ENCODE measurements around the gene PFDN6. TPM values are rescaled to one million over a fixed set of nuclear protein-coding genes. Genes with fewer than 3 reads are reported as not detected.

The PFDN6 gene
- total RNA-seq, 1 experiment from 2014 or later: 54.7 TPM

GRCh38 chr6:33249732-33250630 lies 39.4 kb upstream of the PFDN6 start:
- no peaks in the 10 kb centered on the region for H3K27me3 Mint-ChIP-seq (ENCODE audit: insufficient read depth, unreplicated experiment)
- DNase-seq (ENCODE audit: unreplicated experiment): peak; percentile 79
- no peak for TF ChIP-seq CTCF (IDR thresholded peaks at IDR 0.05; ENCODE audit: unreplicated experiment)
- H3K4me3 Mint-ChIP-seq (ENCODE audit: unreplicated experiment): peak overlapping the region; percentile 82
- intact Hi-C loops (cut with micrococcal nuclease): loop anchor here (2.0 kb wide), 3 partner anchors 41 to 131 kb away; partner anchors contain the start of genes RING1, RXRB and SLC39A7
- BruUV-seq (replicated peaks): TSS peak; percentile 67
- ChIA-PET CTCF (interaction anchor here (0.6 to 2.6 kb wide), 8 partner anchors 8 to 336 kb away, joined by 3 to 16 read pairs (median 8); partner anchors contain the start of genes RPS18 and VPS52), POLR2A (interaction anchor here (0.5 to 5.5 kb wide), 24 partner anchors 10 to 1603 kb away, joined by 3 to 110 read pairs (median 5); partner anchors contain the start of genes B3GALT4, BRD2, HSD17B8 and PFDN6)
- no peaks in the 10 kb centered on the region for H3K9me3 Mint-ChIP-seq (ENCODE audit: unreplicated experiment)
- H3K36me3 Mint-ChIP-seq (ENCODE audit: insufficient read depth, unreplicated experiment): peaks cover 44% of the 10 kb centered on the region
- peaks cover 22% of the 10 kb centered on the region for H3K4me1 Mint-ChIP-seq (ENCODE audit: insufficient read depth, unreplicated experiment)
- peak overlapping the region; percentile 70 for H3K27ac Mint-ChIP-seq (ENCODE audit: low read depth, unreplicated experiment)

- DNase-seq (ENCODE audit: unreplicated experiment): no peak
- no peak for TF ChIP-seq CTCF (IDR thresholded peaks at IDR 0.05; ENCODE audit: unreplicated experiment)
- peaks cover 50% of the 10 kb centered on the region for H3K36me3 Mint-ChIP-seq (ENCODE audit: insufficient read depth, unreplicated experiment)
- BruUV-seq (replicated peaks): no TSS peak
- H3K9me3 Mint-ChIP-seq (ENCODE audit: unreplicated experiment): no peaks in the 10 kb centered on the region
- H3K27me3 Mint-ChIP-seq (ENCODE audit: insufficient read depth, unreplicated experiment): no peaks in the 10 kb centered on the region
- H3K4me1 Mint-ChIP-seq (ENCODE audit: insufficient read depth, unreplicated experiment): peaks cover 22% of the 10 kb centered on the region
- intact Hi-C loops (cut with micrococcal nuclease): no loop called here
- H3K27ac Mint-ChIP-seq (ENCODE audit: low read depth, unreplicated experiment): peak overlapping the region; percentile 70
- H3K4me3 Mint-ChIP-seq (ENCODE audit: unreplicated experiment): peak overlapping the region; percentile 82
- CTCF ChIA-PET: interaction anchor here (0.6 to 1.6 kb wide), 7 partner anchors 11 to 337 kb away, joined by 3 to 8 read pairs (median 3); no protein-coding TSS in a partner anchor
- POLR2A ChIA-PET: interaction anchor here (0.6 to 5.5 kb wide), 18 partner anchors 9 to 1074 kb away, joined by 3 to 110 read pairs (median 6); partner anchors contain the start of genes B3GALT4, BRD2, HSD17B8 and PFDN6
These were observed 38.7 kb upstream of the PFDN6 start for GRCh38 chr6:33250731-33251130.

- POLR2A ChIA-PET: interaction anchor here (0.7 to 5.5 kb wide), 8 partner anchors 8 to 283 kb away, joined by 4 to 110 read pairs (median 21); partner anchors contain the start of genes B3GALT4, BRD2, PFDN6 and RING1
- BruUV-seq (replicated peaks): TSS peak; percentile 8
- TF ChIP-seq CTCF (IDR thresholded peaks at IDR 0.05; ENCODE audit: unreplicated experiment): no peak
- Mint-ChIP-seq H3K4me1 (ENCODE audit: insufficient read depth, unreplicated experiment) (peaks cover 22% of the 10 kb centered on the region), H3K4me3 (ENCODE audit: unreplicated experiment) (no peak overlapping the region), H3K27me3 (ENCODE audit: insufficient read depth, unreplicated experiment) (no peaks in the 10 kb centered on the region), H3K27ac (ENCODE audit: low read depth, unreplicated experiment) (no peak overlapping the region), H3K9me3 (ENCODE audit: unreplicated experiment) (no peaks in the 10 kb centered on the region), H3K36me3 (ENCODE audit: insufficient read depth, unreplicated experiment) (peaks cover 53% of the 10 kb centered on the region)
- intact Hi-C loops (cut with micrococcal nuclease): no loop called here
- no peak for DNase-seq (ENCODE audit: unreplicated experiment)
- CTCF ChIA-PET: interaction anchor here (0.6 to 1.5 kb wide), 6 partner anchors 10 to 285 kb away, joined by 3 to 6 read pairs (median 3); no protein-coding TSS in a partner anchor
These were observed 37.9 kb upstream of the PFDN6 start for GRCh38 chr6:33251395-33252012.

Measured in MCF 10A (cell line).